Stimulated activated CD4-positive, alpha-beta T cell treated with anti-CD3 and anti-CD28 coated beads, Interleukin-2, amount 100 ng/mL, for 24 hours (primary cell): Measurements from ENCODE around the gene AXL.
"Not testable (repeated sequence)": the region's sequence is repeated elsewhere in the genome, so short reads cannot be mapped to it uniquely, and the experiment has no call there.

Experiments
- DNase-seq, 2 donors: peaks; one replicate each; pipeline ENCODE4 v3.0.0-alpha.2; 2020

The AXL gene

DNA sequence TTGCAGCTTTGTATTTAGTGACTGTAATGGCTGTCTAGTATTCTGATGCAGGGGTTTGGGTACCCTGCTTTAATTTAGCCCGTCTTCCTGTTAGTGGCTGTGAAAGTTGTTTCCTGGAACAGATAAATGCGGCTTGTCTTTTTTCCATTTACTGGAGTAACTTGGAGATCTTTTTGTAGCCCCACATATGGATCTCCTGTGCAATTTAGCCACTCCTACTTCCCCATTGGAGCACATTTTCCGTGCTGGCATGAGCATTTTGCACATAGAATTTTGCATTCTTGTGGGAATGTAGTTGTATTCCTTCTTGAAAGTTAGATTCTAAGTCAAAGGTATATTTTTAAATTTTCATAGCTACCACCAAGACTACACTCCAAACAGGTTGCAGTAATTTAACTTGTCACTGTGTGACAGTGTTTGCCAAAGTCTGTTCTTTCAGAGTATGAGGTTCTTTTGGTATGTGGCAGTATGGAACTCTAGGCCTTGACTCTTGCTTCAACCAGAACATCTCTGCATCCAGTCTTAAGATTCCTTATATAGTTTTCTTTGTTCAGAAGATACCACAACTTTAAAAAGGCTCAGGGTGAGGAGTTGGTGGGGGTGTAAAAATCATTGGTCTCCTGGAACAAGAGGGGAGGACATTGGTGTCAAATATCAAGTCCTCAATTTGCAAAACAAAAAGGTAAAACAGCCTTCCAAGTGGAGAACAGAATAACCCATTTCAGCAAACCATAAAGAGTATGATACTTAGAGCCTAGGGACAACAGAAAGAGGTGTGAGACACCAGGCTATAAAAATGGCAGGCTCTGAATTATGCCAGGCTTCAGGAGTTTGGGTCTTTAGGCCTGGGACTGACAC lies 69.9 kb downstream of the AXL start:
- no peak for DNase-seq

DNA sequence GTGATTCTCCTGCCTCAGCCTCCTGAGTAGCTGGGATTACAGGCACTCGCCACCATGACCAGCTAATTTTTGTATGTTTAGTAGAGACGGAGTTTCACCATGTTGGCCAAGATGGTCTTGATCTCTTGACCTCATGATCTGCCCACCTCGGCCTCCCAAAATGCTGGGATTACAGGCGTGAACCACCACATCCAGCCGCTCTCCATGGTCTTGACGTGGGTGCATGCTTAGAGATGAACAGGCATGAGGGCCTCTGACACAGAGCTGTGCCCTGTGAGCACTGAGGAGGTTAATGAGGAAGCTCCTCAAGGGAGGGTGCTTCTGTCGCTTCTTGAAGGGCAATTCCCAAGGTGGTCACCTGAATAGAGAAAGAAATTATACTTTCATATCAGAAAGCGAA lies 70.8 kb downstream of the AXL start:
- DNase-seq, result not testable (repeated sequence)

DNA sequence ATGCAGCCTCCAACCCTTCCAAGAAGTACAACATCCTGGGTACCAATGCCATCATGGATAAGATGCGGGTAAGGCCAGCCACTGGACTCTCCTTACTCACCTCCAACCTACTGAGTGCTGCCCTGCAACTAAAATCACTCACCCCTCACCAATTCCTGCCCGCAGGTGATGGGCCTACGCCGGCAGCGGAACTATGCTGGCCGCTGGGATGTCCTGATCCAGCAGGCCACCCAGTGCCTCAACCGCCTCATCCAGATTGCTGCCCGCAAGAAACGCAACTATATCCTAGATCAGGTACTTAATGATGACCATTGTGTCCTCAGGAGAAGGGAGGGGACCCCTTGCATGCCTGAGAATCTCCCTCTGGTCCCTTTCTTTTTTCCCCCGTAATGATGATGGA lies 75.4 kb downstream of the AXL start:
- no peak for DNase-seq

DNA sequence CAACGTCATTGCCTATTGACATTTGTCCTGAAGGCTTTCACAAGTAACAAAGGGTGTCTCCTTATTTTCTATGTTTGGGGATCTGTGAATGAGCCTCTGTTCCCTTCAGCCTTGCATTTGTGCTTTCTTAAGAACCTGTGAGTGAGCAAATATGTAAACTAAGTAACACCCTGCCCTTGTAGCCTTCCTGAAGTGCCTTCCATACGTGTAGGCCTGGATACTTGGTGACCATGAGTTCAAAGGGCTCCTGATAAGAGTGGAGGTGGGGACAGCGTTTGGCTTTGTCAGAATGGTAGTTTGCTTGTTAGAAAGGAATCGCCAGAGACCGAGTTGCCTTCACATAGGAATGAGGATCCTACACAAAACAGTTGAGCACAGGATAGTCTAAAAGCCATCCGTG lies 76.5 kb downstream of the AXL start:
- no peak for DNase-seq

DNA sequence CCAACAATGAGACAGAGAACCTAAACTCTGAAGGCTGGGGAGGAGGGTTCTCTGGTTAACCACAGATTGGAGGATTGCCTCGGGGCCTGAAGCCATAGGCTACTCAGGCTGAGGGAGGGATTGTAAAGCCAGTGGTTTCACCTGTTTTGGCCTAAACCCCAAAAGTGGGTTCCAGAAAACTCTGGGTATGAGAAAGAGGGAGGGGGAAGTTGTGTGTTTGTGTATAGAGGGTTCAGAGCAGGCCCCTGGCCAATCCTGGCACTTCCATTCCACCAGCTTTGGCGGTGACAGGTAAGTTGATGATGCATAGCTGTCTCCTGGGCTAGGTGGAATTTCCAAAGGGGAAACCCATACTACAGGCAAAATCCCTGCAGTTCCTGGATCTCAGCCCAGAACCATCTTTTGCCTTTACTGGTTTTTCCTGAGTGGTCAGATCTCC lies 77.4 kb downstream of the AXL start:
- DNase-seq, result no peak

DNA sequence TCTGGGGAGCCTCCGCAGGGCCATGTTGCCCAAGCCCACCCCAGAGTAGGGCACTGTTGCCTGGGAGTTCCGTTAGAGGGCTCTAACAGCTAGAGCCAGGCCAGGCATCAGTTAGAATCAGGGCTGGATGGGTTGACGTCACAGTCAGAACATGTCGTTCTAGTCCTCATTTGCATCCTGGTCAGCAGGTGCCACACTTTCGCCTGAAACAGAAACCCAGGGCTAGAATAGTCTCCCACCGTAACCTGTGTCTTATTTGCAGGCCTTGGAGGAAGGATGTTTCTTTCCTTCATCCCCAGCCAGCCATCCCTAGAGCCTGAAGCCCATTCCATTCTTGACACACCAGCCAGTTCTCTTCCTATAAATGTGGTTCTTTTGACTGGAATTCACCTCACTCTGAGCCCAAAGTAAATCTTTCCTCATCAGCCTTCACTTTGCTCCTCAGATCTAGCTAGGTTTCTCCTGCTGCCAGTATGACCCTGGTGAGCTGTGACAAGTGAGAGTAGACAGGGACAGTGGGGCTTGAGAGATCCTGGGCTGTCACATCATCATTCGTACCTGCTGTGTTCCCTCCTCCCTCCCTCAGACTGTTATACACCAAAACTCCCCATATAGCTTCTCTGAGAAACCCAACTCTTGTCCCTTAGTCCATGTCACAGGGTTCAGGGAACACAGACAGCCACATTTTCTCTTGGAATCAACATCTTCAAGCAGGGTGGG lies 78.8 kb downstream of the AXL start:
- DNase-seq, result no peak

DNA sequence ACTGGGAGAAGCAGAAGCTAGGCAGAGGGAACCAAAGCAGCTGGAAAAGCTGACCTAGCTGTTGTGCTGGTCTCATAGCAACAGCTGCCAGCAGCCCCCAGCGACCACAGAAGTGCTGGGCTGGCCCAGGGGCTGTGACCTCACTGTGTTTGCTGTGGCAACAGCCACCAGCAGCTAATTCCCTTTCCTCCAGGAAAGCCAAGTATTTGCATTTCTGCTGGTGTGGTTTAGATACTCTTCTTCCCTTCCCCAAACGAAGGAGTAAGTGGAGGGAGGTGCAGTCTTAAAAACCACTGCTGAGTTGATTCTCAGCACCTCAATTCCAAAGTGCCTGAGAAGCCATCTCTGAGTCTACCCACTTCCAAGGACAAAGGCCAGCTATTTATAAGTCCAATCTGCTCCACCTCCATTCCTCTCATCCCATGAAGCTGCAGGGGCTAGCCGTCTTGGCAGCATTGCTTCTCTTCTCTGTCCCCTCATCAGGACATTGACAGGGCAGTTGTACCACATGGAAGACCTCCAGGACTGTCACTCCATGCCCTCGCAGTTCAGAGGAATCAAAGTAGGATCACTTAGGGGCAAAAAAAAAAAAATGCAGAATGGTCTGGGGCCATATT lies 79.4 kb downstream of the AXL start:
- no peak for DNase-seq

DNA sequence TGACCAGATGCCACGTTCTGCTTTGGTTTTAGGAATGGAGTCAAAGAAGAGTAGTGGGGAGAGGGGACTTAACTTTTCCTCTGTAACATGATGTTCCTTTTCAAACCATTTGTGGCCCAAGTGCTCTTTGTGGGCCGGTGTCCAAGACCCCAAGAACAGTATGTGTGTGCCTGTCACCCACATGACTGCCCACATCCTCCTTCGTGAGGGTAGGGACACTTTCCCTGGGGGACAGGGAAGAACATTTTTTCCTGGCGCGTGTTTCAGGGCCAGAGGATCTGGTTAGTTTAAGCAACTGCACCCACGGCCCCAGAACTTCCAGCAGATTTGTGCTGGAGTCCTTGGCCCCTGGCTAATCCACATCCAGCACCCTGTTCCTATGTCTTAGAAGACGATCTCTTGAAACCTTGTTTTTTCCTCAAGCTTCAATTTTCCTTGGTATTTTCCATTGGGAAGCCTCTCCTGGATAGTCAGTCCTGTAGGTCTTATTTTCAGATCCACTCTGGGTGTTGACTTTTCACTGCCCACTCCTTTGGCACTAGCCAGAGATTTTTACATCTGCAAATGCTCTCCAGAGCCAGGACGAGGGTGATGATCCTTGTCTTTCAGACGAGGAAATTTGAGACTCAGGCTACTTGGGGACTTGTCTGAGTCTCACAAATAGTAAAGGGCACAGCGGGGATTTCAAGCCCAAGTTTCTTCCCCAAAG lies 80.2 kb downstream of the AXL start:
- no peak for DNase-seq

DNA sequence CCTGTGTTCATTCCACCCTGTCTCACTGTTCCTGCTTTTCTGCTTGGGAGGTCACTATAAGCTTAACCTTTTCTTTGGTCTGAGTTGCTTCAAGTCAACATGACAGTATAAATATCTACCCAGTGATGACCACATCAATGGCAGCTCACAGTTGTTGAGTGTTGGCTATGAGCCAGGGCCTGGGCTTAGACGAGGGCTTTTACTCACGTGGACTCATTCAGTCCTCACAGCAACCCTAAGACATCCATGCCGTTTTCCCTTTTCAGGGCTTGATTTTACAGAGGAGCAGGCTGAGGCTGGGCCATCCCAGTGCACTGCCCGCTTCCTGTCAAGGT lies 80.7 kb downstream of the AXL start:
- no peak for DNase-seq

DNA sequence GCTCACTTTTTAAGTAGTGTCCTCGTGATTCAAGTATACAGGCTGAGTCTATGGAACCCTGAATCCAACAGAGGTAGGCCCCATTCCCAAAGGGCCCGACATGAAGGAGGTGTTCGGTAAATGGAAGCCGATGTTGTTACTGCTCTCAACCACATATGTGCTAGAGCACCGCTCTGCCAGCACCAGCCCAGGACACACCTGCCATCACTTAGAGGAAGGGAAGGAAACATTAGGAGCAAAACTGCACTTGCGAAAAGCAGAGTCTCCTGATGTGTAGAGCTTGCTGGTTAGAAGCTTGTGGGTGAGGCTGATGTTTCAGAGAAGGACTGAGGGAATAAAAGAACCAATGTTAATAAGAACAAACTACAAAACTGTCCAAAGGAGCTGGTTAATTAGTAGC lies 81.5 kb downstream of the AXL start:
- no peak for DNase-seq

DNA sequence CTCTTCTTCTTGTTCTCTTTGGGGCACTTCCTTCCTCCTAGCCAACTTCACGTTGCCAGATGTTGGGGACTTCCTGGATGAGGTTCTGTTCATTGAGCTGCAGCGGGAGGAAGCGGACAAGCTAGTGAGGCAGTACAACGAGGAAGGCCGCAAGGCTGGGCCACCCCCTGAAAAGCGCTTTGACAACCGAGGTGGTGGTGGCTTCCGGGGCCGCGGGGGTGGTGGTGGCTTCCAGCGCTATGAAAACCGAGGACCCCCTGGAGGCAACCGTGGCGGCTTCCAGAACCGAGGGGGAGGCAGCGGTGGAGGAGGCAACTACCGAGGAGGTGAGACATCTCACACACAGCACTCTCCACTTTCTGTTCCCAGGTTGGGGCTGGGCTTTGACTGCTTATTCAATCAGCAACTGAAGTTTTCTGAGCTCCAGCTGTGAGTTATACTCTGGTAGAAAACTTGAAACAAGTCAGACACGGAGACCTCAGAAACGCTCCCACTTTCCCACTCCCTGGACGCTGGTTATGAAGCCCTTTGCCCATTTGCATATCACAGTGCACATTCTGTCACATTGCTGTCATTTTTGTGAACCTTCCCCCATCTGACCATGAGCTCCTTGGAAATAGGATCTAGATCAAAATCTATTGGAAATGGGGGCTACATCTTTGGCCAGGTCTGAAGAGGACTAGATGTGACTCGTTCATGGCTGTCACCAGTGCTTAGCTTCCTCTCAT lies 83.8 kb downstream of the AXL start:
- peak; percentile 71 to 73 for DNase-seq

DNA sequence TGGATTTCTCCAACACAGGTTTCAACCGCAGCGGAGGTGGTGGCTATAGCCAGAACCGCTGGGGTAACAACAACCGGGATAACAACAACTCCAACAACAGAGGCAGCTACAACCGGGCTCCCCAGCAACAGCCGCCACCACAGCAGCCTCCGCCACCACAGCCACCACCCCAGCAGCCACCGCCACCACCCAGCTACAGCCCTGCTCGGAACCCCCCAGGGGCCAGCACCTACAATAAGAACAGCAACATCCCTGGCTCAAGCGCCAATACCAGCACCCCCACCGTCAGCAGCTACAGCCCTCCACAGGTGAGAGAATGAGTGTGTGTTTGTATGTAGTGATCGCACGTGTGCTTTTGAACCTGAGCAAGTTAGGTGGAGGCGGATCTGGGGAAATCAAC lies 84.9 kb downstream of the AXL start:
- no peak for DNase-seq

DNA sequence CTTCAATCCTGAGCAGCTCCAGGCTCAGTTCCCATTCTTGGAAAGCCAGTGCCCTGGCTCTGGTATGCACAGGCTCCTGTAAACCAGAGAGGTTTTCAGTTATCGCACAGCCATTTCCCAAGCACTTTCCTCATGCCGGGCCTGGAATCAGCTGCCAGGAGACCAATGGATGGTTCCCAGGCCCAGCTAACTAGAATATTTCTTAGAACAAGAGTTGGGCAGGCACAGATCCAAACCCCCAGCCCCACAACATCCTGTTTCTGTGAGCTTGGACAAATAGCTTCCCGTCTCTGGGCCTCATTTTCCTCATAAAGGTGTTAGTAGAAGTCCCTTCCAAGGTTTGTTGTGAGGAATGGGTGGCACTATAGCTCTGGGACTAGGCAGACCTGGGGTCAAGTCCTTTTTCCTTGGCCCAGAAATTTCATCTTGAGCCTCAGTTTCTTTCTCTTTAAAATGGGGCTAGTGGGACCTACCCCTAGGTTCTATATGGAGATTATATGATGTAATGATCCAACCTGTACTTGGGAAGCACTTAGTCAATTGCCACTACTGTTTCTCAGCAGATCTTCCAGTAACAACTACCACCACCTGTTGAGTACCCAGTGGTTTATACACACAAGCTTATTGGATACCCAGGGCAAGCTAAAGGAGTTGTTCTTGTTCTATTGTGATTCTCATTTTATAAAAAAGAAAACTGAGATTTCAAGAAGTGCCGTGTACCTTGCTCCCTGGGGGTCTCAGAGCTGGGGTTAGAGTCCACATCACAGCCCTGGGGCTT lies 85.9 kb downstream of the AXL start:
- no peak for DNase-seq

DNA sequence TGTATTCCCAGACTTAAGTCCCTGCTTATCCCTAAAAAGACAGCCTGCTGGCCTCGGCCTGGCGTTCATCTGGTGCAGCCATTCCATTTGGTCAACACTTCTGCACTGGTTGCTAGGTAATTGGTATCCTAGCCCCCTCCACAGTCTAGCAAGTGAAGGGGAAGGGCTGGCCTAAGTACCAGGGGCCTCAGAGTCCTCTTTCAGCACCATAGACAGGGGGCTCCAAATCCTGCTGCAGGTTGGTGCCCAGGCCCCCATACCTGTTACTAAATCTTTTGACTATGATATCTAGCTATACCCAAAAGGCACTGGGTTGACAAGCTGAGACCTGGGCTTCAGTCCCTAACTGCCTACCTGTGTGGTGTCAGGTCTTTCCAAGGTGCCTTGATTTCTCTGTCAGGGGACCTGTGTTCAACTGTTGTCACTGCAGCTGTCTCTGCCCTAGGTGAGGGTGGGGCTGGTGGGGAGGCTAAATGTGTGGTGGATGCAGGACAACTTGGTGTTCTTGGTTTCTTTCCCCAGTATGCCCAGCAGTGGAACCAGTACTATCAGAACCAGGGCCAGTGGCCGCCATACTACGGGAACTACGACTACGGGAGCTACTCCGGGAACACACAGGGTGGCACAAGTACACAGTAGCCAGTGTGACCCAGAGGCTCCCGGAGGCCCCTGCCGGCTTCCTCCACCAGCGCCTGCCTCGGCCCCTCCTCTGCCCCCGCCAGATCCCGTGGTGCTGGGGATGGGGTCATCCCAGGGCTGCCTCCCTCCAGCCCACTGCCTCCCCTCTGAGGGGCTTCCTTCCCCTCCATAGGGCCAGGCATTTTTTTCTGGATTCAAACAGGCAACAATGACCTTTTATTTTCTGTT lies 87.1 kb downstream of the AXL start:
- DNase-seq, result no peak

DNA sequence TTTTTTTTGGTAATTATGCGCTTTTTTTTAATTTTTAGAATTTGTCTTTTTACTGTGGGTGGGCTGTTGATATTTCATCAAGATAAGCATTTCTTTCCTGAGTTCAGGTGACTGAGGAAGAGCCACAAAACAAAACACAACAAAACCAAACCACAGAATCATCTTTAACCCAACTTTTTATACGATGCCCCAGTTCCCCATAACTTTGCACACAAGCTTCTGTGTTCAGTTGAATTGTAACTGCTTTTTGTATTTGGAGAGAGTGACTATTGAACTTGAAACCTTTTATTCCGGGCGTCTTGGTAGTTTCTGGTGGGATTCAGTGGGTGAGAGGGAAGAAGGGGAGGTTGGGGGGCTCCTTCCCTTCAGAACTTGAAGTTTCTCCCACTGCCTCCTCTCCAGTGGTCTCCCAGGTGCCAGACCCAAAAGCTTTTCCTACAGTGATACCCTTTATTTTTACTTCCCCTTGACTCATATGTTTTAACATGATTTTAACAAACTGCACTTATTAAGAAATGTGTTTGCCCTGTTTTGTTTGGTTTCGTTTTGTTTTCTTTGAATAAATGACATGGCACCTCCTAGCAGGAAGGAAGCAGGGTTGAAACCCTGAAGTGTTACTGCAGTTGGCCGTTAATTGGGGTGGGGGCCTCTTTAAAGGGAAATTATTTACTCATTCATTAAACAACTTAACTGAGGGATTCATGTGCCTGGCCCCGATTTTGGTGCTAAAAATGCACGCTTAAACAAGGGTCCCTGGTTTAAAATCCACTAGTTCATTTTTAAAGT lies 88.3 kb downstream of the AXL start:
- no peak for DNase-seq

DNA sequence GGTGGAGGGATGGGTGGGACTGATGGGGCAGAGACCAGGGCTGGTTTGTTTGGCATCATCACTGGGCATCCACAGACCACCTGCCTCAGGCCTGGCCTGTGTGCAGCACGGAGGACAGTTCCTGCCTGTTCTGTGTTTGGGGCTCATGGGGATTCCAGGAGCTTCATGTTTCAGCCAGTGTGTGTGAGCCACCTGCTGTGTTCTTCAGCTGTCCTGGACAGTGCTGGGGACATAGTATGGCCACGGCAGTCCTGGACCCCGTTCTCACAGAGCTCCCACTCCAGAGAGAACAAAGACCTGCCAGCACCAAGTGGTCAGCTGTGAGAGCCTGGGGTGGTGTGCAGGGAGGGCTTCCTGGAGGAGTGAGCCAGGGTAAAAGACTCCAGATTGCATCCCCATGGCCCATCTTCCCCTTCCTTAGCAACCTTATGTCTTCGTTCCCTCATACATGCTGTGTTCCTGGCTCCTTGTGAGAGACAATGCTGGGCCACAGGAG lies 89.0 kb downstream of the AXL start:
- DNase-seq, result no peak

DNA sequence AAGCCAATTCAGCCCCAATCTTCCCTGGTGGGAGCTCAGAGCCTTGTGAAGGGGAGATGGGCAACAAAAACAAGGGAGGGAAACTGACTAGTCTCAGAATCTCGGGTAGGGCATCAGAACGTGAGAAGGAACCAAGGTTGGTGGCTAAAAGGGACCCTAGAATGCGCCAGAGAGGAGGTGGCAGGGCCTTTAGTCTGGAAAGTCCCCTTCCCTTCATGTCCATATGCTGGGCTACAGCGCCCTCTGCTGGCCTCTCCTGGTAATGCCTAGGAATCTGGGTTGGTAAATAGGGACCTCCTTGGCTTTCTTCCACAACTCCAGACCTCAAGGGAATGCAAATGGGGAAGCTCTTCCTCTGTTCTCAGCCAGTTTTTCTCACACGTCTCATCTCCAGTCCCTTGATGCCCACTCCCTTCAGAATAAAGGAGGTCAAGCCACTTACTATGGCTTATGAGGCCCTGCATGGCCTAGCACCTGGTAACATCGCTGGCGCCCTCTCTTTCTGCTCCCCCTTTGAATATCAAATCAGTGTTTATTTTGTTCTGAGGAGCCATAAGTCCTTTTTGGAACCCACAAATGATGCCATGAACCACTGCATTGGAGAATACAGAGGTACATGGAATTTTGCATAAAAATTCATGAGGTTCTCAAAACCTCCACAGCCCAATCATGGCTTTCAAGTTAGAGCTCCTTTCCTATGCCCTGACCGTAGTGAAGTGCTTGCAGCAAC lies 89.6 kb downstream of the AXL start:
- DNase-seq, result peak; percentile 97 to 98

DNA sequence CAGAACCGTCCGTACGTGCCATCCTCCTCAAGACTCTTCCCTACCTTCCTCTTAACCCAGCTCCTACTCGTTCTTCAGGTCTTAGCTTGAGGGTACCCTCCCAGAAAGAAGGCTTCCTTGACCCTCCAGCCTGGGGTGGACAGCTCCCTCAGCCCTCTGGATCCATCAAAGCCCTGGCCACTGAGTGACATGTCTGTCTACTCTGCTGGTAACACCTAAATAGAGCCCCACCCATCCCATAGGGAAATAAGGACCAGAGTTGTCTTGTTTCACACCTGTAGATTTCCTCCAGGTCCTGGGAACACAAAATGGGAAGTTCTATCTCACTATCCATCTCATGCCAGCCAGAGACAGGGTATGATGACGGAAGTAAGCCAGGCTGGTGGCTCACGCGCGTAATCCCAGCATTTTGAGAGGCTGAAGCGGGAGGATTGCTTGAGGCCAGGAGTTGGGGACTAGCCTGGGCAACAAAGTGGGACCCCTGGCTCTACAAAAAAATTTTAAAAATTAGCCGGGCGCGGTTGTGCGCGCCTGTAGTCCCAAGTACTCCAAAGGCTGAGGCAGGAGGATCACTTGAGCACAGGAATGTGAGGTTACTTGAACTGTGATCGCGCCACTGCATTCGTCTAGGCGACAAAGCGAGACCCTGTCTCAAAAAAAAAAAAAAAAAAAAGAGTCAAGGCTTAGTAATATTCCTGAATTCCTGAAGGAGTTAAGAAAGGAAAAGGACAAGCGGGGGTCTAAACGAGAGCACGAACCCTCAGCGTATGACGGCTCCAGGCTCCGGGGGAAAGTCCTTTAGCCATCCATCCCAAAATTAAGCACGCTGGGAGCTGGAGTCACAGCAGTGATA lies 90.4 kb downstream of the AXL start:
- DNase-seq, result no peak
